ENCODE measurements around the gene ZNF132. TPM values are rescaled to one million over a fixed set of nuclear protein-coding genes. Genes with fewer than 3 reads are reported as not detected.
"Not testable (repeated sequence)": the region's sequence is repeated elsewhere in the genome, so short reads cannot be mapped to it uniquely, and the experiment has no call there.

Gene ZNF132
- total RNA-seq, 4 donors from 2014 or later = 3.0 to 5.1 (median 3.5) TPM

- Histone ChIP-seq H3K4me3 (peak overlapping the region; percentile 65 to 82 (median 74)), H3K27me3 (no peaks in the 10 kb centered on the region), H3K9me3 (no peaks in the 10 kb centered on the region), H3K27ac (peak overlapping the region; percentile 82 to 91 (median 90)), H3K36me3 (no peaks in the 10 kb centered on the region), H3K4me1 (peaks cover 0 to 18% (median 16%) of the 10 kb centered on the region in 4 donors)
- intact Hi-C loops (cut with DNase I; ENCODE audit: low total_unique reads) (no loop called here), in situ Hi-C loops (cut with MboI; ENCODE audit: low pct_ligation_motif_present in 1 of 4, low pct_unique_long_range_greater_than_20kb in 1 of 4, low sequenced_read_pairs in 3 of 4) (no loop called here)
- TF ChIP-seq, protein P1, sequence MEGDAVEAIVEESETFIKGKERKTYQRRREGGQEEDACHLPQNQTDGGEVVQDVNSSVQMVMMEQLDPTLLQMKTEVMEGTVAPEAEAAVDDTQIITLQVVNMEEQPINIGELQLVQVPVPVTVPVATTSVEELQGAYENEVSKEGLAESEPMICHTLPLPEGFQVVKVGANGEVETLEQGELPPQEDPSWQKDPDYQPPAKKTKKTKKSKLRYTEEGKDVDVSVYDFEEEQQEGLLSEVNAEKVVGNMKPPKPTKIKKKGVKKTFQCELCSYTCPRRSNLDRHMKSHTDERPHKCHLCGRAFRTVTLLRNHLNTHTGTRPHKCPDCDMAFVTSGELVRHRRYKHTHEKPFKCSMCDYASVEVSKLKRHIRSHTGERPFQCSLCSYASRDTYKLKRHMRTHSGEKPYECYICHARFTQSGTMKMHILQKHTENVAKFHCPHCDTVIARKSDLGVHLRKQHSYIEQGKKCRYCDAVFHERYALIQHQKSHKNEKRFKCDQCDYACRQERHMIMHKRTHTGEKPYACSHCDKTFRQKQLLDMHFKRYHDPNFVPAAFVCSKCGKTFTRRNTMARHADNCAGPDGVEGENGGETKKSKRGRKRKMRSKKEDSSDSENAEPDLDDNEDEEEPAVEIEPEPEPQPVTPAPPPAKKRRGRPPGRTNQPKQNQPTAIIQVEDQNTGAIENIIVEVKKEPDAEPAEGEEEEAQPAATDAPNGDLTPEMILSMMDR (IDR thresholded peaks at IDR 0.05) = no peak
- TF ChIP-seq POLR2AphosphoS5 (IDR thresholded peaks at IDR 0.05) = no peak
- no peak for TF ChIP-seq POLR2A (IDR thresholded peaks at IDR 0.05)
- TF ChIP-seq EP300 (IDR thresholded peaks at IDR 0.05; ENCODE audit: low read depth) = no peak
- 17% methylated on average over 22 of the region's 22 CpGs; no CpG with 5 or more reads in 1 of the 2 donors for WGBS, 2 donors (ENCODE audit: low coverage in 1 of 2)
- DNase-seq = no peak
Measured at GRCh38 chr19:58407658-58408151, 32.2 kb downstream of the ZNF132 start.

- H3K36me3 ChIP-seq = no peaks in the 10 kb centered on the region
- H3K9me3 ChIP-seq = no peaks in the 10 kb centered on the region
- H3K27me3 ChIP-seq = no peaks in the 10 kb centered on the region
- in situ Hi-C loops (cut with MboI; ENCODE audit: low pct_ligation_motif_present in 1 of 4, low pct_unique_long_range_greater_than_20kb in 1 of 4, low sequenced_read_pairs in 3 of 4) = no loop called here
- peak overlapping the region; percentile 82 to 91 (median 90) for H3K27ac ChIP-seq
- intact Hi-C loops (cut with DNase I; ENCODE audit: low total_unique reads) = no loop called here
- H3K4me1 ChIP-seq = peaks cover 0 to 21% (median 18%) of the 10 kb centered on the region in 4 donors
- no peak for DNase-seq
- 71 to 83% methylated on average over 4 to 10 of the region's 10 CpGs for WGBS, 2 donors (ENCODE audit: low coverage in 1 of 2)
- TF ChIP-seq POLR2A (IDR thresholded peaks at IDR 0.05) = no peak
- TF ChIP-seq, protein P1 (IDR thresholded peaks at IDR 0.05) = peak in 4 of 5 experiments; percentile 14 to 20 (median 18)
- H3K4me3 ChIP-seq = peak overlapping the region in 2 of 4 donors; percentile 80 to 82
Measured at GRCh38 chr19:58406818-58407657, 32.9 kb downstream of the ZNF132 start.

- in situ Hi-C loops (cut with MboI; ENCODE audit: low pct_ligation_motif_present in 1 of 4, low pct_unique_long_range_greater_than_20kb in 1 of 4, low sequenced_read_pairs in 3 of 4); H3K27ac ChIP-seq; H3K9me3 ChIP-seq; DNase-seq; H3K36me3 ChIP-seq; intact Hi-C loops (cut with DNase I; ENCODE audit: low total_unique reads); H3K27me3 ChIP-seq; H3K4me3 ChIP-seq: not testable (repeated sequence)
- 40 to 73% methylated on average over 2 to 5 of the region's 5 CpGs for WGBS, 2 donors (ENCODE audit: low coverage in 1 of 2)
- H3K4me1 ChIP-seq = peaks cover 6 to 27% (median 22%) of the 10 kb centered on the region in 4 donors
Measured at GRCh38 chr19:58403920-58404478, 36.0 kb downstream of the ZNF132 start.

DNA sequence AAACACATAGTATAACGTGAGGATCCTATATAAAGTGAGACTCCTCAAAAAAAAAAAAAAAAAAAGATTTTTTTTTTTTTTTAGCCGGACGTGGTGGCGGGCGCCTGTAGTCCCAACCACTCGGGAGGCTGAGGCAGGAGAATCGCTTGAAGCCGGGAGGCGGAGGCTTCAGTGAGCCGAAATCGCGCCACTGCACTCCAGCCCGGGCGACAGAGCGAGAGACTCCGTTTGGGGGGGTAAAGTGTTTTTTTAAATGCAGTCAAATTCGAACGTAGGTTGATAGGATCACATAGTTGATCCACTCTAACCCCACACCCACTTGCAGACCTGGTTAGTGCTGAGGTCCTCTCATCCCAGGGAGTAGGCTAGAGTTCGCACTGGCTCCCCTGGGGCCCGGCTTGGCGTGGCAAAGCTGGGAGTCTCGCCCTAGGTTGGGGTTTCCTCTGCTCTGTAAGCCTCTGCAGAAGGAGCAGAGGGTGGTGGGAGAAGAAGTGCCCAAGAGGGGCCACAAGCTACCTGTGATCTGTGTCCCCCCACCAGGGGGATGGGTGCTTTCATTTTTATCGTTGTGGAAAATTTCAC lies 38.0 kb downstream of the ZNF132 start:
- H3K9me3 ChIP-seq = no peaks in the 10 kb centered on the region
- WGBS, 2 donors (ENCODE audit: low coverage in 1 of 2) = 26 to 37% methylated on average over 12 to 23 of the region's 23 CpGs
- H3K27ac ChIP-seq = peak overlapping the region; percentile 82 to 92 (median 85)
- TF ChIP-seq POLR2A (IDR thresholded peaks at IDR 0.05) (no peak), POLR2AphosphoS5 (IDR thresholded peaks at IDR 0.05) (no peak), EP300 (IDR thresholded peaks at IDR 0.05; ENCODE audit: low read depth) (no peak)
- TF ChIP-seq, protein P1 (IDR thresholded peaks at IDR 0.05) = no peak
- H3K4me1 ChIP-seq = peaks cover 6 to 17% (median 15%) of the 10 kb centered on the region in 4 donors
- no peak for DNase-seq
- no peaks in the 10 kb centered on the region for H3K36me3 ChIP-seq
- peak overlapping the region in 3 of 4 donors; percentile 67 to 94 (median 68) for H3K4me3 ChIP-seq
- peaks cover 14% of the 10 kb centered on the region for H3K27me3 ChIP-seq
- intact Hi-C loops (cut with DNase I; ENCODE audit: low total_unique reads) = loop anchor here (2.0 kb wide), 1 partner anchor 15 kb away; the partner anchor contains the start of gene RPS5
- in situ Hi-C loops (cut with MboI; ENCODE audit: low pct_ligation_motif_present in 1 of 4, low pct_unique_long_range_greater_than_20kb in 1 of 4, low sequenced_read_pairs in 3 of 4) = no loop called here
